ENCODE data around the gene PITPNM2. TPM values are rescaled to one million over a fixed set of nuclear protein-coding genes. Genes with fewer than 3 reads are reported as not detected.
A peak's percentile ranks its signal among the peaks of the same experiment; 100 is the strongest.

PITPNM2 gene
- total RNA-seq, 1 experiment from 2014 or later: 2.9 TPM

- peak; percentile 83 for DNase-seq (ENCODE audit: low read depth)
Observed at GRCh38 chr12:123143736-123144461, 7.0 kb downstream of the PITPNM2 start.

GRCh38 chr12:123142921-123143735, 7.8 kb downstream of the PITPNM2 start:
- peak; percentile 50 for DNase-seq (ENCODE audit: low read depth)

GRCh38 chr12:123142518-123142840, 8.4 kb downstream of the PITPNM2 start:
- no peak for DNase-seq (ENCODE audit: low read depth)

DNA sequence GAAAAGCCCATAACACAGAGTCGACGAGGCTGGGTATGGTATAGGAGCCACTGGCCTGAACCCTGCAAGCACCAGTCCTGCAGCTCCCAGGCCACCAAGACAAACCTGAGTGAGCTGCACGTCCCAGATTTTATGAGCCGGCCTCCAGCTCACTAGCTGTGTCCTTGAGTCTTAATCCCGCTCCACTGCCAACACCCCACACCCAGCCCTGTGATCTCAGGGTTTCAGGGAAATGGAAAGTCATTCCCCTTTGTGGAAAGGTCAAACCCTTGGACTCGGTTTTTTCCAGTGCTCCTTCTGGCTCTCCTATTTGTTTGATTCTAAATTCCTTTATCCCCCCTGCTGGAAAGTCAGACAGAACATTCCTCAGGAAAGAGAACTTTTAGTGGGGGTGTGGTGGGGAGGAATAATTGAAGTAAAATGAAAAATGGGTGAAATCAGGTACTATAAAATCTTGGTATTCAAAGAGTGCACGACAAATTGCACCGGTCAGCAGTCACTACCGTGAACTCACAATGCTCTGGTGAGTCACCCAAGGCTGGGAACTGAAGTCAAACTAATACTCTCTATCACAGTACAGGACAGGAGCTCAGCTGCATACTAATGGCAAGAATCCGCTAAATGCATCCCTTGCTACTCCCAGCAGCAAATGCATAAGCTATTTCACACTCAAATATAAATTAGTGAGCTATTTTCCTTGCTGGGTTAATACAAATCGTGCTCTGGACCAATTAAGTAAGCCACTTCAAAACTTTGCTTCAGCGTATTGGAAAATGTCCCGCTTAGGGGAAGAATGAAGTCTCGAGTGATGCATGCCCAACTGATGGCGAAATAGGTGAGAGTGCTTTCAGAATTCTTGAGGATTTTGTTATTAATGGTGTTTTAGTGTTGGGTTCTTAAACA, 9.0 kb downstream of the PITPNM2 start:
- peak; percentile 94 for DNase-seq (ENCODE audit: low read depth)

DNA sequence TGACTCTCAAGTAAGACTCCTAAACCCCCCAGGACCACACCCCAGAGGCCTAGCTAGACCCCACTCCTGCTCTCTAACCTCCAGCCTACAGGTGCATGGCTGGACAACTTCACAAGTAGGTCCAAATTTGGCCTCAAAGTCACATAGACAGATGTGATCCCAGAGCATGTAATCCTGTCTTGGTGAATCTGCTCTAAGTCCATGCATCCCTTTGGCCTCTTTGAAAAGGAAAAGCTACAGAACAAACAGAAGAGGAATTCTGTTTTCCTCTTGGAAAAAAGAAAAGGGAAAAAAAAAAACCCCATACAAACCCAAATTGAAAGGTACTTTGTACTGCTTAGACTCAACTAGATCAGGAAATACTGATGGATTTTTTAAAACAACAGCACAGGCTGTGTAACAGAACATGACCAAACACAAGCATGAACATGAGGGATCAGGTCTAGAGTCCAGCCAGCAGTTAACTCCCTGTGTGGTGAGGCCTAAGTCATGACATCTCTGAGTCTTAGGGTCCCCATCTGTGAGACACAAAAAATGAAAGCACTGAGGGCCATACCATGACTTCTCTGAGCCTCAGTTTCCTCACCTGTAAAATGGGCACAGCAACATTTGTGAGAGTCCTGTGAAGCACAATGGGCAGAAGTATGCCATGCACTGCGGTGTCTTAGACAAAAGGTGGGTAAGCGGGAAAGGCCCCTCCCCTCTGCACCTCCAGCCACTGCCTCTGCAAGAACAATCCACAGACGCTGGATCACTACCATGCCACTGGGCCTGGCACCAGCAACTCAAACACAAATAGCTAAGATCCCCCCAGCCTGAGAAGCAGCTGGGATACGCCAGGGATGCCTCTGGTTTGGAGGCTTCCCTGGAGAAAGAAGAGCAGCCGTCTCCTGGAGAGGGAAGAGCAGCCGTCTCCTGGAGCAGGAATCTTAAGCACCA, 9.9 kb downstream of the PITPNM2 start:
- DNase-seq (ENCODE audit: low read depth): no peak

DNA sequence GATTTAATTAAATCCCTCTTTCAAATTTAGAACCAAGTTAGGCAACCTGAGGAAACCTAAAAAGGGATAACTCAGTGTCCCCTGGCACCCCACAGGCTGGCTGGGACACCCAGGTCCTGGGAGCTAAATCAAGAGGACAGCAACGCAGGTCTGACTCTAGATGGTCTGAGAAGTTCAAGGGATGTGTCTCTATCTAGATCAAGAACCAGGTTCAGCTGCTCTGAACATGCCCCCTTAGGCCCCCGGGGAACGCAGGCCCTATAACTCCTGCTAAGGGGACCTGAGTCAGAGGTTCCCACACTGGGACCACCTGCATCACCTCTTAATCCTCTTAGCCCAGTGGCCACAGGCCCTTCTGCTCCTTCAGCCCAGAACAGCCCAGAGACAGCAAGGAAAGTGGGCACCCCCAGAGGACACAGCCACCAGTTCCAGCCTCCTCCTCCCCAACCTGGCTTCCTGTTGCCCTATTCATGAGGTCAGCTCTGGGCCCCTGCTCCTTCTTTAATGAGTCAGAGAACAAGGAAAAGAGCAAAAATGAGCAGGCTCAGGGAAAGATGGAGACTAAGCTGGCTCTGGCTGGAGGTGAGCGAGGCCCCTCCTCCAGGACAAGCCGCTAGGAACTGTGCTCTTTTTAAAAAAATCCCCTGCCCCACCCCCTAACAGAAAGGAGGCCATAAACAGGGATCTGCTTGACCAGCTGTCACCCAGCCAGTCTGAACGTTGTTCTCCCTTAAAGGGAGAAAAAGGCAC, 10.8 kb downstream of the PITPNM2 start:
- DNase-seq (ENCODE audit: low read depth): peak; percentile 84

GRCh38 chr12:123135688-123136087, 15.2 kb downstream of the PITPNM2 start:
- DNase-seq (ENCODE audit: low read depth): no peak

- DNase-seq (ENCODE audit: low read depth): no peak
Observed at GRCh38 chr12:123134826-123135225, 16.1 kb downstream of the PITPNM2 start.

DNA sequence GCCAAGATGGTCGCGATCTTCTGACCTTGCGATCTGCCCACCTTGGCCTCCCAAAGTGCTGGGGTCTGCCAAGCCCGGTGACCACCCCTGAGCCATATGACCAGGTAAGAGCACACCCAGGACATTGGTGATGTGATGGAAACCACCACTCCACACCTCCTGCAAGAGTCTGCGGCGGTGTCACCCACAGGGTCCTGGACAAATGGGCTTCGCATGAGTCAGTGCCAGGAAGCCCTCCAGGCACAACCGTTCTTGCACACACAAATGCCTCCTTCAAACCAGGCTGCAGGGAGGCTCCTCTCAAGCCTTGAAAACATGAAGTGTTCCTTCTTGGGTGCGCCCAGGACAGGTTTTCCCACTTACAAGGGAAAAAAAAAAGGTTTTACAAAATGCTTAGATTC, 16.6 kb downstream of the PITPNM2 start:
- peak; percentile 63 for DNase-seq (ENCODE audit: low read depth)

DNA sequence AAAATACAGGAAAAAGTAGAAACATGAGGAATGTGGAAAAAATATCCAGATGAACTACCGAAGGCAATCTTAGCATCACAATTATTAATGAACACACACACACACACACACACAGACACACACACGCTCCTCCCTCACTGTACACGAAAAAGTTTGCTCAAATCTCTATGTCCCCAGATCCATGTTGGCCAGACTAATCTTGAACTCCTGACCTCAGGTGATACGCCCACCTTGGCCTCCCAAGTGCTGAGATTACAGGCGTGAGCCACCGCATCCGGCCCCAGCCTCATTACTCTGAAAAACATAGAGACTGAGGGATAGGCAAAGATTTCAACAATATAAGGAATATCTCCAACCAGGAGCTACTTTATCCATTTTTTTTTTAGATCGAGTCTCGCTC, 17.2 kb downstream of the PITPNM2 start:
- no peak for DNase-seq (ENCODE audit: low read depth)

- DNase-seq (ENCODE audit: low read depth): no peak
Observed at GRCh38 chr12:123132951-123133619, 17.8 kb downstream of the PITPNM2 start.

GRCh38 chr12:123131879-123132402, 18.9 kb downstream of the PITPNM2 start:
- no peak for DNase-seq (ENCODE audit: low read depth)

DNA sequence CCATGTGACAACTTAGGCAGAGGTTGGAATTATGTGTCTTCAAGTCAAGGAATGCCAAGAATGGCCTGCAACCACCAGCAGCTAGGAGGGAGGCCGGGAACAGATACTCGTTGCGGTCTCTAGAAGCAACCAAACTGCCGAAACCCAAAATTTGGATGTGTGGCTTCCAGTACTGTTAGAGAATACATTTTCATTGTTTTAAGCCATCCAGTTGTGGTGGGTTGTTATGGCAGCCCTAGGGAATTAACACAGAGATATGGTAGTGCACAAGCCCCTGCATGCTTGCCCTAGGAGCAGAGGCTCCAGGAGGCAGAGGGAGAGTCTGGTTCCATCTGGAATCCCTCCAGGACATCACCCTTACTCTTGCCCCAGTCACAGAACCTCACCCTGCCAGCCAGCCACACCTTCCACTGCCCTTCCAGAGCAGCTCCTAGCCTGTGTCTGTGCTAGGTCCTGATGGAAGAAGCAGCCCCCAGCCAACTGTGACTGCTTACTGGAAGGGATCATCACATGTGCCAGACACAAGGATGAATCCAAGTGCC, 19.5 kb downstream of the PITPNM2 start:
- DNase-seq (ENCODE audit: low read depth): peak; percentile 38

DNA sequence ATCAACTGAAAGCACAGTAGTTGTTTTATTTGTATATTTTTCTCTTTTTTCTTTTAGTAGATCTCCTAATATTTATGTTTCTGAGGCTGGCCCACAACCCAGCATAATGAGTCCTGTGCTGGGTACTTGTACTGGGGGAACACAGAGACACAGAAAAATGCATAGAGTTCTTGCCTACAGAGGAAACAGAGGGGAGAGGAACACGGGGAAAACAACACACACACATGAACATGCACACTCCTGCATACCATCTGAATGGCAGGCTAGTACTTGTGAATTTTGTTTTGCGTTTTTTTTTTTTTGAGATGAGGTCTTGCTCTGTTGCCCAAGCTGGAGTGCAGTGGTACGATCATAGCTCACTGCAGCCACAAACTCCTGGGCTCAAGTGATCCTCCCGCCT, 21.3 kb downstream of the PITPNM2 start:
- no peak for DNase-seq (ENCODE audit: low read depth)

DNA sequence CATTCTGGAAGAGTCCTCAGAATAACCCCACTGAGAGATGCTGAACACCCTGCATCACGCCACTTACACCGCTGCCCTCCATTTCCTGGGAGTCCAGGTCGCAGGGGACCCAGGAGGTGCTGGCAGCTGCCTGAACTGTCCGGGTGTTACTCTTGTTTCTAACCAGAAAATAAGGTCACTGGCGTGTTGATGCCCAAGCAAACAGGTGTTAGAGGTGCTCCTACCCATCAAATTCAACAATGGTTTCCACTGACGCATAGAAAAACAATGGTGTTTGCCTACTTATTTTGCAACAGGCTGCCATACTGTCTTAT, 23.8 kb downstream of the PITPNM2 start:
- DNase-seq (ENCODE audit: low read depth): no peak

GRCh38 chr12:123126294-123127181, 24.4 kb downstream of the PITPNM2 start:
- DNase-seq (ENCODE audit: low read depth): peak; percentile 99

DNA sequence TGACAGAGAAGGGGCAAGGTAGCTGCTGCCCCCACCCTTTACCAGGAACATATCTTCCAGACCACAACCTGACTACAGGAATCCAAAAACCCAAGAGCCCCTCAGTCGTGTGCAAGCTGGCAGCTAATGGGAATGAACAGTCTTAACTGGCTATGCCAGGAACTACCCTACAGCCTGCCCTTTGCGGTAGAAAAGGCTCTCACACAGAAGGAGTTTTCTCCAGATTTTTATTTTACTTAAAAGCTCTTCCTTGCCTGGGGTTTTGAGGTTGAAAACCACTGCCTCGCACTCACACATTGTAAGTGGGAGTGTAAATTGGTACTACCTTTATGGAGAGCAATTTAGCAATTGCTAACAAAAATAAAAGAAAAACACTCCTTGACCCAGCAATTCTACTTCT, 28.3 kb downstream of the PITPNM2 start:
- no peak for DNase-seq (ENCODE audit: low read depth)

GRCh38 chr12:123121670-123122069, 29.2 kb downstream of the PITPNM2 start:
- DNase-seq (ENCODE audit: low read depth): no peak

Measured in M059J (cell line).